ENCODE data around the gene RGS21. TPM values are rescaled to one million over a fixed set of nuclear protein-coding genes. Genes with fewer than 3 reads are reported as not detected.

Gene RGS21
- total RNA-seq, 2 experiments from 2014 or later: not detected

- ChIA-PET POLR2A (no interaction called here), CTCF (no interaction called here)
These were observed 61.5 kb downstream of the RGS21 start for GRCh38 chr1:192378276-192378675.

- CTCF ChIA-PET: no interaction called here
- POLR2A ChIA-PET: no interaction called here
These were observed 62.1 kb downstream of the RGS21 start for GRCh38 chr1:192378878-192379277.

- ChIA-PET POLR2A (no interaction called here), CTCF (no interaction called here)
These were observed 62.8 kb downstream of the RGS21 start for GRCh38 chr1:192379554-192379953.

DNA sequence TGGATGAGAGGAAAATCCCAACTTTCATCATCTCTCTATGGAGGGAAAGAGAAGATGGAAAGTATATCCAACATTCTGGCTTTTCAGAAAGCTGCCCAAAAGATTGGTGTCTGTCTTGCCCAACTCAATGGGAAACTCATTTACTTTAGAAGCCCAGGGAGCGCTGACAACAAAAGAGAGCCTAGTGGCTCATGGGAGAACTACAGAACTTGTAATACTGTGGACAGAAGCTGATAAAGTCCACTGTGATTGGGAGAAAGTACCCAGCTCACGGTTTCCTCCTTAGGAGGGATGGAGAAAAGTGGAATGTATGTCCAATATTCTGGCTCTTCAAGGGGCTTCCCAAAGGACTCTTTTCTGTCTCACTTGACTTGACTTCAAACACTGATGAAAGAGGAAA, 66.0 kb downstream of the RGS21 start:
- CTCF ChIA-PET: no interaction called here
- POLR2A ChIA-PET: no interaction called here

DNA sequence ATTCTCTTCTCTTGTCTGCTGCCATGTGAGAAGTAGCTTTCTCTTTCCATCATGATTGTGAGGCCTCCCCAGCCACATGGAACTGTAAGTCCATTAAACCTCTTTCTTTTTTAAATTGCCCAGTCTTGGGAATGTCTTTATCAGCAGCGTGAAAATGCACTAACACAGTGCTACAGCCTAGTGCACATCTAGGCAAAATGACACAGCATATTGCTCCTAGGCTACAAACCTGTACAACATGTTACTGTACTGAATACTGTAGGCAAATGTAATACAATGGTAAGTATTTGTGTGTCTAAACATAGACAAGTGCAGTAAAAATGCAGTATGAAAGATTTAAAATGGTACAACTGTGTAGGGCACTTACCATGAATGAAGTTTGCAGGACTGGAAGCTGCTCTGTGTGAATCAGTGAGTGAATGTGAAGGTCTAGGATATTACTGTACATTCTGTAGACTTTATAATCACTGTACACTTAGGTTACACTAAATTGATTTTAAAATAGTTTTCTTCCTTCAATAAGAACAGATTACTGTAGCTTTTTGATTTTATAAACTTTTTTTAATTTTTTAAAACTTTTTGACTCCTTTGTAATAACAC, 69.4 kb downstream of the RGS21 start:
- CTCF ChIA-PET: no interaction called here
- POLR2A ChIA-PET: no interaction called here

DNA sequence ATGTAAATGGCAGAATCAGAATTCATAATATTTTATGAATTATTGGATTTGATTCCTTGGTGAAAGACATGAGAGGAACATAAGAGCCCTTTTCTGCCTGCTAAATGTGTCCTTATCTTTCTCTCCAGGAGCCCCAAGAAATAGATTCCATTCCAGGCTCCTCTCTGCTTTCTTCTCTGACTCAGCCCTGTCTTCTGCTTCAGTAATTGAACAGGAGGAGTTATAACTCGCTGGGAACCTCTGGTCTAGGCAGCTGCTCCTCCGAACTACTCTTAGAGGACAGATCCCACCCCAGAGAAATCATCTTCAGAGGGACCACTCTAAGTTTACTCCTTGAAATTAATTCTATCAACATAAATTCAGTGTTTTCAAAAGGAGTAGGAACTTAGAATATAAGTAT, 78.4 kb downstream of the RGS21 start:
- POLR2A ChIA-PET: no interaction called here
- CTCF ChIA-PET: no interaction called here

DNA sequence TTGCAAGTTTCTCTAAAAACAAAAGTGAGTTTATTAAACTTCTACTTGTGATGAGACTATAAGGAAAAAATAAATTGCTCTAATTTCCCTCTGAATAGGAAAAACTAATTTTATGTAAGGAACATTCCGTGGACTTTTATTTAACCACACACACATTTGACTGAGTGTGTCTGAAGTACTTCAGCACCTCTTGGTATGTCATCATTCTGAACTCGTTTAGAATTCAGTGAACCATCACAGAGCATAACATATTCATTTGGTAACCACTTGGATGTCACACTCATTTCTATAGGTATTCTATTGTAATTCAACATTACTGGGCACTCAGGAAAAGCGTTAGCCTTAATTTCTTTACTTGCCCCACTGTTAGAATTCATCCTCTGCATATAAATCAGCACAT, 79.1 kb downstream of the RGS21 start:
- ChIA-PET CTCF (no interaction called here), POLR2A (no interaction called here)

DNA sequence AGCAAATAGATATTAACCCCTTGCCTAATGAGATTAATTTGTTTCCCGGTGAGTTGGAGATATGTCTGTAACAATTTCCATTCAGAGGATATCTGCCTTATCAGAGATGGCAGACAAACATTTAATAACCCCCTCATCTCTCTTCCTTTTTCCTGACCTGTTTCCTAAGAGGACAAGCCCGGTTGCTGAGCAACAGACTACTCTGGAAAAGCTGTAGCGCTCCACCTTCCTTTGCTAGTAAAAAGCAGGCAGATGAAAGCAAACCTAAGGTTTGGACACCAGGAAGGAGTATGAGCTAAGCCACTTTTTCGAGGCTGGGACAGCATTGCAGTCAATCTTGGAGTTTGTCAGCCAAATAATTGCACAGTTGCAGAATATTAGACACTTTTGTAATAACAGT, 82.4 kb downstream of the RGS21 start:
- POLR2A ChIA-PET: no interaction called here
- CTCF ChIA-PET: no interaction called here

DNA sequence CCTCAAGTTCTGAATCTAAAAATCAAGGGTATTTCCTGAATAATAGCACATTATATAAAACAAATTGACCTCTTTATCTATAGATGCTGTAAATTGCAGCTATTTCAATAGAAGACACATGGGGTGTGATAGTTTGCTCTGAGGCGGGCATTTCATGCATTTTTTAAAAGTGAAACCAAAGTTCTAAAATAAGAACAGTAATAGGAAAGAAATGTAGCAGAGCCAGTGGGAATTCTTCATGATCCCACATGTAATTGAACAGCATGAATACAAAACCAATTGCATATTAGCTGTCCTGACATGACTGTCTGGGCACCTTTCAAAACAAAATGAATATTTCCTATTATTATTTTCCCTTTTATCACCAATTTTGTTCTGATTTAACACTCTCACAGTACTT, 85.0 kb downstream of the RGS21 start:
- CTCF ChIA-PET: no interaction called here
- POLR2A ChIA-PET: no interaction called here

DNA sequence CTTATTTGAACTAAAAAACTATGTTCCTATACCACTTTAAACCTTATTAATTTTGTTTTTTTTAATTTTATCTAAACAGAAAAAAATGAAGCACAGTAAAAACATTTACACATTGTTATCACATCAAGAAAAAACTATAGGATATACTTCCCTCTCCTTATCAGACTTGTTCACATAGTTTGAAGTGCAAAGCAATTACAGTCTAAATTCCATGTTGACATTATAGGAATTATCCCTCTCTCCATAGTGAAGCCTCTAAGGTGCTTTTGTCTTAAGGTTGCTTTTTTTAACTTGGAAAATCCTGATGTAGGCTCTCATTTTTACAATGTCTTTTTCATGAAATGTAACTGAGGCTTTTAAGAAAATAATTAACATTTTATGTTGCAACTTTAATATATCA, 85.8 kb downstream of the RGS21 start:
- POLR2A ChIA-PET: no interaction called here
- CTCF ChIA-PET: no interaction called here

GRCh38 chr1:192407206-192407605, 90.4 kb downstream of the RGS21 start:
- ChIA-PET POLR2A (no interaction called here), CTCF (no interaction called here)

Other genes starting within 250 kb of the RGS21 start
- under 1 TPM; 0.55 to 0.94 TPM for gene RGS18, start 158.5 kb upstream of the RGS21 start, total RNA-seq

Measured in activated CD8-positive, alpha-beta memory T cell treated with anti-CD3 and anti-CD28 coated beads for 36 hours (primary cell).